Measurements from ENCODE around the gene SLC9A8.
"Not testable (repeated sequence)": the region's sequence is repeated elsewhere in the genome, so short reads cannot be mapped to it uniquely, and the experiment has no call there.

Gene SLC9A8

GRCh38 chr20:49803418-49803817, 9.2 kb upstream of the SLC9A8 start:
- TF ChIP-seq TOX (CRISPR knock-in tag; IDR thresholded peaks at IDR 0.05; ENCODE audit: borderline replicate concordance) (no peak), POU6F1 (CRISPR knock-in tag; IDR thresholded peaks at IDR 0.05; ENCODE audit: borderline replicate concordance, low read depth) (no peak), CSRNP3 (CRISPR knock-in tag; IDR thresholded peaks at IDR 0.05) (no peak), ZNF70 (CRISPR knock-in tag; IDR thresholded peaks at IDR 0.05) (no peak), GLIS3 (CRISPR knock-in tag; IDR thresholded peaks at IDR 0.05) (no peak), ZNF8 (CRISPR knock-in tag; IDR thresholded peaks at IDR 0.05) (no peak), PATZ1 (CRISPR knock-in tag; IDR thresholded peaks at IDR 0.05; ENCODE audit: borderline replicate concordance) (no peak), SNAI2 (CRISPR knock-in tag; IDR thresholded peaks at IDR 0.05) (no peak), ARNTL (CRISPR knock-in tag; IDR thresholded peaks at IDR 0.05; ENCODE audit: borderline replicate concordance, low read depth) (no peak), TSHZ2 (CRISPR knock-in tag; IDR thresholded peaks at IDR 0.05) (no peak), PPARA (CRISPR knock-in tag; IDR thresholded peaks at IDR 0.05; ENCODE audit: borderline replicate concordance) (no peak), ZFP30 (CRISPR knock-in tag; IDR thresholded peaks at IDR 0.05) (no peak), CSDC2 (CRISPR knock-in tag; IDR thresholded peaks at IDR 0.05) (no peak)
- no peak for ATAC-seq

- TF ChIP-seq ESRRG (CRISPR knock-in tag; IDR thresholded peaks at IDR 0.05): no peak
- TF ChIP-seq ISL1 (CRISPR knock-in tag; IDR thresholded peaks at IDR 0.05): no peak
- TF ChIP-seq CSDC2 (CRISPR knock-in tag; IDR thresholded peaks at IDR 0.05): no peak
- no peak for TF ChIP-seq TSHZ2 (CRISPR knock-in tag; IDR thresholded peaks at IDR 0.05)
- no peak for TF ChIP-seq ZNF8 (CRISPR knock-in tag; IDR thresholded peaks at IDR 0.05)
- no peak for TF ChIP-seq TCF4 (CRISPR knock-in tag; IDR thresholded peaks at IDR 0.05; ENCODE audit: borderline replicate concordance)
Measured at GRCh38 chr20:49804364-49804763, 8.3 kb upstream of the SLC9A8 start.

GRCh38 chr20:49805224-49805876, 7.3 kb upstream of the SLC9A8 start:
- not testable (repeated sequence) for ATAC-seq

More at GRCh38 chr20:49804364-49804763, 8.3 kb upstream of the SLC9A8 start:
- ATAC-seq: no peak

- no peak for TF ChIP-seq CSRNP3 (CRISPR knock-in tag; IDR thresholded peaks at IDR 0.05)
- TF ChIP-seq BACH2 (CRISPR knock-in tag; IDR thresholded peaks at IDR 0.05; ENCODE audit: borderline replicate concordance): no peak
- no peak for ATAC-seq
Measured at GRCh38 chr20:49808753-49809152, 3.9 kb upstream of the SLC9A8 start.

Measured in SK-N-SH treated with all-trans-retinoic acid at 6 μM for 48 hours (cell line).